DOHH2 (cell line): Measurements from ENCODE around the gene PTPA.
"Not testable (repeated sequence)": the region's sequence is repeated elsewhere in the genome, so short reads cannot be mapped to it uniquely, and the experiment has no call there.

Source experiments
- H3F3A ChIP-seq: fragments of 200-600 bp; sonication (generic), shearing (Covaris generic); 2 replicates; pipeline ENCODE4 v1.6.0; 2016; ENCODE audit warnings: antibody characterized with exemption, mild to moderate bottlenecking; ENCODE audit not compliant: control insufficient read depth, insufficient read depth
- H3K27ac ChIP-seq: fragments of 200-600 bp; sonication (generic); 2 replicates; pipeline ENCODE4 v1.5.1; 2014; ENCODE audit warnings: low read depth, mild to moderate bottlenecking, low read length, moderate library complexity
- H3K27me3 ChIP-seq: fragments of 200-600 bp; sonication (generic); 2 replicates; pipeline ENCODE4 v1.6.1; 2014; ENCODE audit warnings: mild to moderate bottlenecking, low read length, mixed read lengths; ENCODE audit not compliant: control insufficient read depth
- H3K36me3 ChIP-seq: fragments of 200-600 bp; sonication (generic); 2 replicates; pipeline ENCODE4 v1.6.1; 2014; ENCODE audit warnings: mild to moderate bottlenecking, low read length, moderate library complexity, mixed read lengths; ENCODE audit not compliant: control insufficient read depth
- H3K4me1 ChIP-seq: fragments of 200-600 bp; sonication (generic); 2 replicates; pipeline ENCODE4 v1.6.1; 2014; ENCODE audit warnings: mild to moderate bottlenecking, low read length, mixed read lengths; ENCODE audit not compliant: control insufficient read depth
- H3K4me2 ChIP-seq: fragments of 200-600 bp; sonication (generic); 2 replicates; pipeline ENCODE4 v1.6.0; 2014; ENCODE audit warnings: mild to moderate bottlenecking, low read length, moderate library complexity
- H3K4me3 ChIP-seq: fragments of 200-600 bp; sonication (generic); 2 replicates; pipeline ENCODE4 v1.5.1; 2014; ENCODE audit warnings: mild to moderate bottlenecking, low read length, mixed read lengths
- H3K79me2 ChIP-seq: fragments of 200-600 bp; sonication (generic); 2 replicates; pipeline ENCODE4 v1.6.1; 2014; ENCODE audit warnings: mild to moderate bottlenecking, low read length, mixed read lengths; ENCODE audit not compliant: control insufficient read depth
- H3K9me2 ChIP-seq: fragments of 200-600 bp; sonication (generic); replicated peaks from 2 replicates; pipeline ENCODE4 v1.6.1; 2014; ENCODE audit warnings: mild to moderate bottlenecking, low read length, mixed read lengths; ENCODE audit not compliant: control insufficient read depth
- H3K9me3 ChIP-seq: fragments of 200-600 bp; sonication (generic); 2 replicates; pipeline ENCODE4 v1.6.1; 2014; ENCODE audit warnings: antibody characterized with exemption, low read length, mixed read lengths; ENCODE audit not compliant: control insufficient read depth, insufficient read depth
- H4K20me1 ChIP-seq: fragments of 200-600 bp; sonication (generic); 2 replicates; pipeline ENCODE4 v1.6.0; 2014; ENCODE audit warnings: low read depth, mild to moderate bottlenecking, antibody characterized with exemption, low read length, moderate library complexity; ENCODE audit not compliant: control insufficient read depth, insufficient read depth
- EZH2phosphoT487 ChIP-seq: fragments of 200-600 bp; sonication (generic); IDR thresholded peaks from 2 replicates; pipeline ENCODE4 v1.6.1; 2017; ENCODE audit warnings: borderline replicate concordance, mild to moderate bottlenecking, antibody characterized with exemption, low read length, moderate library complexity, mixed read lengths
- TF ChIP-seq, protein P1 (sequence below): fragments of 200-600 bp; sonication (generic); IDR thresholded peaks from one replicate; pipeline ENCODE4 v1.5.1; 2014; ENCODE audit warnings: antibody characterized with exemption, mild to moderate bottlenecking, low read depth, low read length; ENCODE audit not compliant: poor library complexity, severe bottlenecking

Gene PTPA

DNA sequence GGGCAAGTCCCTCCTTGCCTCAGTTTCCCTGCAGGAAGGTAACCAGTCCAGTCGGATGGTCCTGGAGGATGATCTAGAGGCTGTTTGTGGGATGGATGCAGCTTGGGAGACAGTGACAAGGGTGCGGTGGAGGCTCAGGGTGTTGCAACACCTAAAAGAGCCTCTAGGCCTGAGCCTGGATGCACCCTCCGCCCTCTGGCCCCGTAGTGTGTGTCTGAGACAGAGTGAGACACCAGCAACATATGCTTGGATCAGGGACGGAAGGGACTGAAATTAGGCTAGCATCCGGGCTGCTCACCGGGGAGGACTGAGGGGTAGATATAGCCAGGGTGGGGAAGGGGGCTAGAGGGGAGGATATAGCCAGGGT is 1.7 kb upstream of the PTPA start:
- Histone ChIP-seq H3K27me3 (peaks cover 7% of the 10 kb centered on the region; the same call in 1 of the 2 replicates), H3K9me3 (no peaks in the 10 kb centered on the region), H3F3A (peaks cover 2% of the 10 kb centered on the region; the same call in 1 of the 2 replicates), H3K4me3 (no peak overlapping the region), H3K9me2 (no peaks in the 10 kb centered on the region), H3K36me3 (no peaks in the 10 kb centered on the region), H3K79me2 (peaks cover 32% of the 10 kb centered on the region), H3K4me1 (peaks cover 25% of the 10 kb centered on the region), H3K27ac (no peak overlapping the region), H3K4me2 (no peak overlapping the region), H4K20me1 (no peaks in the 10 kb centered on the region)
- TF ChIP-seq, protein P1, sequence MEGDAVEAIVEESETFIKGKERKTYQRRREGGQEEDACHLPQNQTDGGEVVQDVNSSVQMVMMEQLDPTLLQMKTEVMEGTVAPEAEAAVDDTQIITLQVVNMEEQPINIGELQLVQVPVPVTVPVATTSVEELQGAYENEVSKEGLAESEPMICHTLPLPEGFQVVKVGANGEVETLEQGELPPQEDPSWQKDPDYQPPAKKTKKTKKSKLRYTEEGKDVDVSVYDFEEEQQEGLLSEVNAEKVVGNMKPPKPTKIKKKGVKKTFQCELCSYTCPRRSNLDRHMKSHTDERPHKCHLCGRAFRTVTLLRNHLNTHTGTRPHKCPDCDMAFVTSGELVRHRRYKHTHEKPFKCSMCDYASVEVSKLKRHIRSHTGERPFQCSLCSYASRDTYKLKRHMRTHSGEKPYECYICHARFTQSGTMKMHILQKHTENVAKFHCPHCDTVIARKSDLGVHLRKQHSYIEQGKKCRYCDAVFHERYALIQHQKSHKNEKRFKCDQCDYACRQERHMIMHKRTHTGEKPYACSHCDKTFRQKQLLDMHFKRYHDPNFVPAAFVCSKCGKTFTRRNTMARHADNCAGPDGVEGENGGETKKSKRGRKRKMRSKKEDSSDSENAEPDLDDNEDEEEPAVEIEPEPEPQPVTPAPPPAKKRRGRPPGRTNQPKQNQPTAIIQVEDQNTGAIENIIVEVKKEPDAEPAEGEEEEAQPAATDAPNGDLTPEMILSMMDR: no peak

DNA sequence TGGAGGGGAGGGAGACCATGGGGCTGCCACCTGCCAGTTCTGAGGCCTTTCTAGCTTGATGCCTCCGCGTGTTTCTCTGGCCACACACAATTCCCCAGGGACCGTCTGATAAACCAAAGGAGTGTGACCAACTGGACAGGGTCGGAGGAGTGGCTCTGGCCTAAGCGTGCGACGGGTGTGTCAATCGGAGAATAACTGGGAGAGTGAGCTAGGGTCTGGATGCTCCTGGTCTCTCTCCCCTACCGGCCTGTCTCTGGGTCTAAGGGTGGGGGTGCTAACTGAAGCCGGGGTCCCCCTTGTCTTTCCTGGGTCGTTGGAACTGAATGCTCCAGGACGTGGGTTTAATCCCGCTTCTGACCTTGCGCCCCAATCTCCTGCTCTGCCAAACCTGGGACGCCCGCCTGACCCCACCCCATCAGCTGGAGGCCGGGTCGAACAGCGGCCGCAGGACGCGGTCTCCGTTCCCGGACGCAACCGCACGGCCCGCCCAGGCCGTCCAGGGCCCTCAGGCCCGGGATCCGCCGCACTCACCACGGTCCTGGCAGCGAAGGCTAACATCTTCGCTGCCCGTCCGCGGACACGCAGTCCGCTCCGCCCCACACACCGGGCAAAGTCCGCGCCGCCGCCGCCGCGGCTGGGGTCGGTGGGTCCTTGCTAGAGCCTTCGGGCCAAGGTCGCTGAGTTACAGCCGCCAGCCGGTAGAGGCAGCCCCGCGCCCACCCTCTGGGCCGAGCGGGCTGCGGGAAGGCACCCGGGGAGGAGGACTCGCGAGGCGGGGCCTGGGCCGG is 1.1 kb upstream of the PTPA start:
- Histone ChIP-seq H3K27ac (no peak overlapping the region), H3K9me3 (no peaks in the 10 kb centered on the region), H3K4me3 (peak overlapping the region; percentile 82; the same call in 1 of the 2 replicates), H3K79me2 (peaks cover 39% of the 10 kb centered on the region), H3K4me1 (peaks cover 25% of the 10 kb centered on the region), H3K27me3 (peaks cover 7% of the 10 kb centered on the region; the same call in 1 of the 2 replicates), H3K36me3 (no peaks in the 10 kb centered on the region), H4K20me1 (no peaks in the 10 kb centered on the region; the same call in 1 of the 2 replicates), H3K9me2 (no peaks in the 10 kb centered on the region), H3F3A (peaks cover 5% of the 10 kb centered on the region), H3K4me2 (peak overlapping the region; percentile 98)
- no peak for TF ChIP-seq EZH2phosphoT487
- TF ChIP-seq, protein P1: no peak

DNA sequence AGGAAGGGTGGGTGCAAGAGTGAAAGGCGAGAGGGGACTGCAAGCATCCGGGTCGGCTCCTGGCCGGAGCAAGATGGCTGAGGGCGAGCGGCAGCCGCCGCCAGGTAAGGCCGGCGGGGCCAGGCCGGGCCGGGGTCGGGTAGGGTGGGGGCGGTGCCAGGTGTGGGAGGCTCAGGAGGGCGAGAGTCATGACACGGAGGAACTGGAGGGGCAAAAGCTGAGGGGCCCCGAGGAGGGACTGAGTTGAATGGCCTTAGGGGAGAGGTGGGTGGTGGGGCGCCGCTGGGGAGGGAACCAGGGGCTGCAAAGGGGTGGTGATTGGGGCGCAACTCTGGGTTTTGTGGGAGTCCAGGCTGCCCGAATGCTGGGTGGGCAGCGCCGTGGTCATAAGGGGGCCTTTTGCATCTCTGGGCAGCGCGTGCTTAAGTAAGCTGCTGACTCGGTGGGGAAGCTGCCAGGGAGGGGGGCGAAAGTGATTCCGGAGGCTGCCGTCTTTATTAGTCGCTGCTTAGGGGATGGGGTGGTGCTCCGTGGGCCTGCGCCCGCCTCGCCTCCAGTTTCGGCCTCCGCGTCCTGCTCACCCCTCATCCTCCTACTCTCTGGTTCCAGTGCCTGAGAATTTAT is 425 bp downstream of the PTPA start:
- peaks cover 5% of the 10 kb centered on the region for H3F3A ChIP-seq
- peaks cover 50% of the 10 kb centered on the region for H3K79me2 ChIP-seq
- H3K4me3 ChIP-seq: peak overlapping the region; percentile 82
- peaks cover 25% of the 10 kb centered on the region for H3K4me1 ChIP-seq
- H3K9me2 ChIP-seq: no peaks in the 10 kb centered on the region
- no peaks in the 10 kb centered on the region for H3K36me3 ChIP-seq
- H3K4me2 ChIP-seq: peak overlapping the region; percentile 98
- H3K27me3 ChIP-seq: peaks cover 7% of the 10 kb centered on the region; the same call in 1 of the 2 replicates
- no peak for TF ChIP-seq EZH2phosphoT487
- TF ChIP-seq, protein P1: no peak
- no peaks in the 10 kb centered on the region for H3K9me3 ChIP-seq
- H3K27ac ChIP-seq: peak overlapping the region; percentile 76
- no peaks in the 10 kb centered on the region; the same call in 1 of the 2 replicates for H4K20me1 ChIP-seq

DNA sequence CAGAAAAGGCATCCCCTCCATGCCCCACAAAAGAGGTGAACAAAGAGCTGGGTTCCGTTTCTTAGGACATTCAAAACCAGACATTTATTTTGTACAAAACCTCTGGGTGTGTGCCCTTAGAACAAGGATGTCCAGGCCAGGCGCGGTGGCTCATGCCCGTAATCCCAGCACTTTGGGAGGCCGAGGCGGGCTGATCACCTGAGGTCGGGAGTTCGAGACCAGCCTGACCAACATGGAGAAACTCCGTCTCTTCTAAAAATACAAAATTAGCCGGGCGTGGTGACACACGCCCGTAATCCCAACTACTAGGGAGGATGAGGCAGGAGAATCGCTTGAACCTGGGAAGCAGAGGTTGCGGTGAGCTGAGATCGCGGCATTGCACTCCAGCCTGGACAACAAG is 1.3 kb downstream of the PTPA start:
- not testable (repeated sequence) for H3K27me3 ChIP-seq, H3K27ac ChIP-seq, H3K9me2 ChIP-seq, H4K20me1 ChIP-seq, H3F3A ChIP-seq, H3K9me3 ChIP-seq, H3K36me3 ChIP-seq
- H3K4me2 ChIP-seq: peak overlapping the region; percentile 98
- peaks cover 59% of the 10 kb centered on the region for H3K79me2 ChIP-seq
- peak overlapping the region; percentile 82 for H3K4me3 ChIP-seq
- peaks cover 25% of the 10 kb centered on the region for H3K4me1 ChIP-seq
